GM19397 (cell line): Measurements from ENCODE around the gene NTRK2.
"Not testable (repeated sequence)": the region's sequence is repeated elsewhere in the genome, so short reads cannot be mapped to it uniquely, and the experiment has no call there.

ENCODE experiments used
- ATAC-seq: cut with Tn5 transposase; IDR thresholded peaks from one replicate; pipeline ENCODE4 v1.9.1; 2021; ENCODE audit warnings: mild to moderate bottlenecking, moderate library complexity; ENCODE audit not compliant: unreplicated experiment

NTRK2 gene

GRCh38 chr9:85046475-85046874 is 376.9 kb downstream of the NTRK2 start:
- ATAC-seq: no peak

- no peak for ATAC-seq
These were observed 383.8 kb downstream of the NTRK2 start for GRCh38 chr9:85053206-85053786.

GRCh38 chr9:85054017-85054416 is 384.5 kb downstream of the NTRK2 start:
- ATAC-seq: no peak

- ATAC-seq: no peak
These were observed 386.1 kb downstream of the NTRK2 start for GRCh38 chr9:85055506-85056202.

GRCh38 chr9:85056203-85056572 is 386.7 kb downstream of the NTRK2 start:
- no peak for ATAC-seq

- no peak for ATAC-seq
These were observed 392.4 kb downstream of the NTRK2 start for GRCh38 chr9:85061969-85062368.

GRCh38 chr9:85062385-85063022 is 393.0 kb downstream of the NTRK2 start:
- ATAC-seq: no peak

GRCh38 chr9:85064811-85065371 is 395.4 kb downstream of the NTRK2 start:
- ATAC-seq: no peak

GRCh38 chr9:85067792-85068191 is 398.3 kb downstream of the NTRK2 start:
- ATAC-seq: no peak

GRCh38 chr9:85069421-85069820 is 399.9 kb downstream of the NTRK2 start:
- ATAC-seq: not testable (repeated sequence)
